H1 (cell line): ENCODE results near the gene FSTL4. TPM values are rescaled to one million over a fixed set of nuclear protein-coding genes. Genes with fewer than 3 reads are reported as not detected.
A peak's percentile ranks its signal among the peaks of the same experiment; 100 is the strongest.

Source experiments
- CTCF ChIA-PET: fragments of 300-600 bp; sonication (Branson Sonifier 250); formaldehyde crosslinking; loops from one replicate; lab custom pipeline; 2021; ENCODE audit not compliant: partially characterized antibody; lab: Charles Lee
- POLR2A ChIA-PET: fragments of 300-600 bp; sonication (Branson Sonifier 250); formaldehyde crosslinking; loops from one replicate; lab custom pipeline; 2021; ENCODE audit warnings: inconsistent platforms; ENCODE audit not compliant: partially characterized antibody; lab: Charles Lee
- DNase-seq, 2 experiments: peaks; one replicate each; pipeline versions ENCODE4 v3.0.0 to v3.0.0-alpha.2; 2010 to 2022; ENCODE audit warnings: low spot score in 2 of 2, low read depth in 1 of 2, mixed read lengths in 1 of 2
- FAIRE-seq: peaks from 2 replicates; lab custom pipeline; 2011; peaks lifted over from hg19 to GRCh38; lab: Jason Lieb, UNC
- H2AFZ ChIP-seq: 2 replicates; pipeline ENCODE4 v1.8.1; 2012; ENCODE audit warnings: low read length, inconsistent platforms
- H2AK5ac ChIP-seq: 2 replicates; pipeline ENCODE4 v1.6.1; 2013; ENCODE audit warnings: low read depth, low read length
- H2BK120ac ChIP-seq: replicated peaks from 2 replicates; pipeline ENCODE3; 2013; ENCODE audit warnings: low read depth, low read length, inconsistent platforms
- H2BK12ac ChIP-seq: 2 replicates; pipeline ENCODE4 v1.6.1; 2013; ENCODE audit warnings: low read depth, low read length
- H2BK15ac ChIP-seq: 2 replicates; pipeline ENCODE4 v1.6.1; 2013; ENCODE audit warnings: low read length
- H2BK20ac ChIP-seq: 2 replicates; pipeline ENCODE4 v1.6.1; 2013; ENCODE audit warnings: low read length
- H2BK5ac ChIP-seq: 2 replicates; pipeline ENCODE4 v1.6.1; 2013; ENCODE audit warnings: low read depth, low read length
- H3K14ac ChIP-seq: 2 replicates; pipeline ENCODE4 v1.6.1; 2013; ENCODE audit warnings: inconsistent platforms; ENCODE audit not compliant: insufficient read length
- H3K18ac ChIP-seq: 2 replicates; pipeline ENCODE4 v1.6.1; 2013; ENCODE audit warnings: low read length; ENCODE audit errors: extremely low read depth
- H3K23ac ChIP-seq: 2 replicates; pipeline ENCODE4 v1.6.1; 2013; ENCODE audit warnings: inconsistent platforms; ENCODE audit not compliant: insufficient read length
- H3K23me2 ChIP-seq: 2 replicates; pipeline ENCODE4 v1.6.1; 2013; ENCODE audit warnings: low read depth, low read length
- H3K27ac ChIP-seq: 2 replicates; pipeline ENCODE4 v1.6.1; 2011; ENCODE audit warnings: low read depth, low read length, inconsistent platforms
- H3K27me3 ChIP-seq, 4 experiments: replicated peaks in 1 of 4; 1 replicate in 1 of 4; 2 replicates in 3 of 4; pipeline versions ENCODE4 v1.6.1 to v1.8.1; 2011 to 2013; ENCODE audit warnings: low read length in 3 of 4, mild to moderate bottlenecking in 3 of 4, inconsistent platforms in 2 of 4, mixed read lengths in 2 of 4, moderate library complexity in 1 of 4; ENCODE audit not compliant: control insufficient read depth in 3 of 4, insufficient read depth in 3 of 4; ENCODE audit errors: extremely low read depth in 1 of 4
- H3K36me3 ChIP-seq, 4 experiments: 2 replicates each; pipeline versions ENCODE4 v1.6.1 to v1.8.1; 2011 to 2013; ENCODE audit warnings: mild to moderate bottlenecking in 4 of 4, low read length in 3 of 4, moderate library complexity in 2 of 4, control low read depth in 1 of 4, inconsistent platforms in 1 of 4; ENCODE audit not compliant: insufficient read depth in 4 of 4, control insufficient read depth in 2 of 4
- H3K4ac ChIP-seq: replicated peaks from 2 replicates; pipeline ENCODE3; 2013; ENCODE audit warnings: low read length, low read depth, mixed read lengths, inconsistent platforms; ENCODE audit not compliant: insufficient read length
- H3K4me1 ChIP-seq, 4 experiments: replicated peaks in 1 of 4; 1 replicate in 1 of 4; 2 replicates in 3 of 4; pipeline versions ENCODE4 v1.6.1 to v1.8.1; 2011 to 2013; ENCODE audit warnings: low read length in 3 of 4, inconsistent platforms in 2 of 4, mixed read lengths in 1 of 4; ENCODE audit not compliant: insufficient read depth in 4 of 4, control insufficient read depth in 3 of 4
- H3K4me2 ChIP-seq, 2 experiments: 2 replicates each; pipeline versions ENCODE4 v1.6.1 to v1.8.1; 2011 to 2013; ENCODE audit warnings: low read depth in 2 of 2, low read length in 2 of 2, control low read depth in 1 of 2, inconsistent platforms in 1 of 2, mild to moderate bottlenecking in 1 of 2; ENCODE audit not compliant: insufficient read depth in 1 of 2
- H3K4me3 ChIP-seq, 4 experiments: fragments of 200-600, 300-600 bp in 1 of 4; sonication (generic), shearing (Covaris generic), sonication (Bioruptor Twin) in 1 of 4; 2 replicates each; pipeline versions ENCODE4 v1.5.1 to v1.8.1; 2011 to 2016; ENCODE audit warnings: low read length in 4 of 4, low read depth in 3 of 4, control low read depth in 2 of 4, inconsistent platforms in 2 of 4, mild to moderate bottlenecking in 2 of 4, mixed read lengths in 1 of 4, moderate library complexity in 1 of 4; ENCODE audit not compliant: insufficient read depth in 2 of 4; ENCODE audit errors: extremely low read depth in 1 of 4
- H3K56ac ChIP-seq: replicated peaks from 2 replicates; pipeline ENCODE3; 2013; ENCODE audit warnings: low read depth, mild to moderate bottlenecking, mixed read lengths, low read length, inconsistent platforms; ENCODE audit not compliant: insufficient read length
- H3K79me1 ChIP-seq: 2 replicates; pipeline ENCODE4 v1.6.1; 2013; ENCODE audit warnings: low read depth, low read length, control low read depth
- H3K79me2 ChIP-seq, 2 experiments: 2 replicates each; pipeline versions ENCODE4 v1.6.1 to v1.8.1; 2012 to 2013; ENCODE audit warnings: low read length in 2 of 2, mild to moderate bottlenecking in 2 of 2, inconsistent platforms in 1 of 2; ENCODE audit not compliant: insufficient read depth in 2 of 2, control insufficient read depth in 1 of 2
- H3K9ac ChIP-seq, 4 experiments: replicated peaks in 1 of 4; 1 replicate in 1 of 4; 2 replicates in 3 of 4; pipeline versions ENCODE4 v1.6.1 to v1.8.1; 2011 to 2013; ENCODE audit warnings: low read depth in 3 of 4, low read length in 3 of 4, control low read depth in 2 of 4, mild to moderate bottlenecking in 2 of 4, moderate library complexity in 2 of 4, inconsistent platforms in 1 of 4; ENCODE audit errors: extremely low read depth in 1 of 4
- H3K9me3 ChIP-seq, 2 experiments: 2 replicates each; pipeline versions ENCODE4 v1.6.1 to v1.8.1; 2012 to 2013; ENCODE audit warnings: mild to moderate bottlenecking in 2 of 2, moderate library complexity in 2 of 2, control low read depth in 1 of 2, inconsistent platforms in 1 of 2, low read depth in 1 of 2, low read length in 1 of 2, mixed read lengths in 1 of 2; ENCODE audit not compliant: insufficient read depth in 2 of 2
- H4K20me1 ChIP-seq, 2 experiments: replicated peaks in 1 of 2; 2 replicates each; pipeline versions ENCODE3 to v1.8.1; 2011 to 2013; ENCODE audit warnings: inconsistent platforms in 2 of 2, low read length in 2 of 2, mild to moderate bottlenecking in 1 of 2; ENCODE audit not compliant: insufficient read depth in 2 of 2, control insufficient read depth in 1 of 2
- H4K5ac ChIP-seq: 2 replicates; pipeline ENCODE4 v1.6.1; 2013; ENCODE audit warnings: low read length, low read depth, mixed read lengths, inconsistent platforms; ENCODE audit not compliant: insufficient read length
- H4K8ac ChIP-seq: 2 replicates; pipeline ENCODE4 v1.8.0; 2013; ENCODE audit warnings: mild to moderate bottlenecking, moderate library complexity, low read length, inconsistent platforms; ENCODE audit not compliant: insufficient read depth; ENCODE audit errors: extremely low read depth
- H4K91ac ChIP-seq: replicated peaks from 2 replicates; pipeline ENCODE3; 2013; ENCODE audit warnings: low read length, mixed read lengths, inconsistent platforms; ENCODE audit not compliant: insufficient read length
- ATF3 ChIP-seq: IDR thresholded peaks from 2 replicates; pipeline ENCODE4 v1.6.1; 2011; ENCODE audit warnings: low read depth, mild to moderate bottlenecking, low read length; ENCODE audit not compliant: insufficient read depth
- BACH1 ChIP-seq: IDR thresholded peaks from 2 replicates; pipeline ENCODE4 v1.6.1; 2012; ENCODE audit warnings: low read length, improper control_type of control experiment
- CHD1 ChIP-seq: IDR thresholded peaks from 2 replicates; pipeline ENCODE4 v1.6.1; 2012; ENCODE audit warnings: low read depth, low read length, improper control_type of control experiment
- CHD2 ChIP-seq: IDR thresholded peaks from 2 replicates; pipeline ENCODE4 v1.6.1; 2012; ENCODE audit warnings: low read length, improper control_type of control experiment
- E2F6 ChIP-seq: IDR thresholded peaks from 2 replicates; pipeline ENCODE4 v1.6.1; 2012; ENCODE audit warnings: inconsistent platforms
- EZH2 ChIP-seq: fragments of 200-600 bp; sonication (generic); IDR thresholded peaks from 2 replicates; pipeline ENCODE4 v1.7.1; 2012; ENCODE audit warnings: low read depth, mild to moderate bottlenecking, moderate library complexity, low read length, inconsistent platforms; ENCODE audit not compliant: severe bottlenecking
- KDM4A ChIP-seq: IDR thresholded peaks from one replicate; pipeline ENCODE4 v1.7.1; 2012; ENCODE audit warnings: low read depth, mild to moderate bottlenecking, moderate library complexity, low read length, inconsistent platforms; ENCODE audit not compliant: severe bottlenecking
- KDM5A ChIP-seq: fragments of 200-600 bp; IDR thresholded peaks from 2 replicates; pipeline ENCODE4 v1.7.1; 2012; ENCODE audit warnings: mild to moderate bottlenecking, low read length, inconsistent platforms, mixed read lengths
- MAFK ChIP-seq: IDR thresholded peaks from 2 replicates; pipeline ENCODE4 v1.6.1; 2012; ENCODE audit warnings: low read depth, mild to moderate bottlenecking, improper control_type of control experiment, low read length
- POLR2A ChIP-seq, 2 experiments: IDR thresholded peaks; 1 replicate in 1 of 2; 2 replicates in 1 of 2; pipeline ENCODE4 v1.6.1; 2011; ENCODE audit warnings: low read depth in 2 of 2, low read length in 2 of 2, mild to moderate bottlenecking in 2 of 2; ENCODE audit errors: control extremely low read depth in 1 of 2
- RAD21 ChIP-seq, 2 experiments: IDR thresholded peaks in 1 of 2; conservative IDR thresholded peaks in 1 of 2; 2 replicates each; pipeline ENCODE4 v1.6.1; 2011; ENCODE audit warnings: low read depth in 2 of 2, low read length in 2 of 2, improper control_type of control experiment in 1 of 2, inconsistent platforms in 1 of 2, mild to moderate bottlenecking in 1 of 2, moderate library complexity in 1 of 2
- RNF2 ChIP-seq: fragments of 200-900, 300-1000 bp; sonication (generic); IDR thresholded peaks from 2 replicates; pipeline ENCODE4 v1.7.1; 2016; ENCODE audit warnings: borderline replicate concordance, low read depth, mild to moderate bottlenecking, antibody characterized with exemption, low read length; ENCODE audit not compliant: poor library complexity, severe bottlenecking; ENCODE audit errors: missing control alignments
- SRF ChIP-seq: IDR thresholded peaks from 2 replicates; pipeline ENCODE4 v1.6.1; 2011; ENCODE audit warnings: mild to moderate bottlenecking, low read depth, low read length, moderate library complexity
- WGBS, 2 experiments: shearing (Covaris generic) in 1 of 2; methylation state at CpG; one replicate each; pipeline versions ENCODE4 v1.1.6 to v1.1.7; 2013 to 2015; ENCODE audit warnings: low lambda C conversion rate in 2 of 2, mixed read lengths in 2 of 2, inconsistent platforms in 1 of 2, low coverage in 1 of 2, missing lambda C conversion rate in 1 of 2; ENCODE audit not compliant: insufficient replicate concordance in 2 of 2, insufficient coverage in 1 of 2, insufficient read length in 1 of 2; ENCODE audit errors: extremely low coverage in 1 of 2, missing lambda C conversion rate in 1 of 2; 5-methylcytosine and 5-hydroxymethylcytosine counted together
- polyA plus RNA-seq, 7 experiments: library from polyadenylated mRNA; depleted of rRNA in 3 of 7; stranded (reverse) in 5 of 7; unstranded in 2 of 7; fragments of >200 nt in 5 of 7; fragments of 200-250 nt in 2 of 7; gene quantifications; 1 replicate in 5 of 7; 2 replicates in 1 of 7; 4 replicates in 1 of 7; pipeline versions ENCODE4 v1.2.1 to v1.2.3, GENCODE V29; 2011 to 2013; ENCODE audit warnings: missing spikeins in 2 of 7, mixed read lengths in 2 of 7
- total RNA-seq: library from RNA; stranded (reverse); fragmentation: NEBNext Ultra II Directional; extraction: Animal tissue kit (Norgen Biotek cat#: 25700); gene quantifications from 2 replicates; pipeline ENCODE4 v1.2.1, GENCODE V29; 2021

Gene FSTL4
- total and polyA plus RNA-seq, 2 of the 8 experiments (the other 6 are each of a cell fraction or from before 2014, with no cell fraction given) = 3.1 to 4.1 TPM

DNA sequence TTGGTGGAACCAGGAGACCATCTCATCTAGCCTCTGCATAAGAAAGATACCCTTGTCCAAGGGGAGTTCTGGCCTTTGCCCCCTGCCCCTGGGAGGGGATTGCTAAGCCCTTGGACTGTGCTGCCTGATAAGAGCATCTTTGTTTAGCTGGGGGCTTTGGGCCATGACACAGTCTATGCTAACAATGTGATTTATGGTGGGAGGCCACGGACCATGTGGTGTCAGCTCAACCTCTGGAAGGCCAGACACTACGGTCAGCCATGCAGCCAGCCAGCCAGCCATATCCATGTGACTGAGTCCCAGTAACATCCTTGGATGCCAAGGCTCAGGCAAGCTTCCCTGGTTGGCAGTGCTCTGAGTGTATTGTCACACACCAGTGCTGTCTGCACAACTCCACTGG lies 244.4 kb downstream of the FSTL4 start:
- Histone ChIP-seq H2BK5ac (no peak overlapping the region), H3K79me2 (no peaks in the 10 kb centered on the region), H4K20me1 (no peaks in the 10 kb centered on the region), H3K23me2 (no peaks in the 10 kb centered on the region), H2AFZ (no peak overlapping the region), H3K23ac (no peak overlapping the region), H3K4ac (no peak overlapping the region), H2BK120ac (no peak overlapping the region), H3K9me3 (no peaks in the 10 kb centered on the region), H3K27me3 (no peaks in the 10 kb centered on the region; a peak in 3 of 7 replicates), H4K5ac (no peak overlapping the region), H4K8ac (no peak overlapping the region), H3K18ac (no peak overlapping the region), H3K79me1 (no peaks in the 10 kb centered on the region), H3K4me1 (peaks cover 5 to 27% (median 11%) of the 10 kb centered on the region in 4 experiments), H2BK20ac (no peak overlapping the region), H2BK15ac (peak overlapping the region; percentile 47; the same call in 1 of the 2 replicates), H3K14ac (no peak overlapping the region), H4K91ac (peak overlapping the region; percentile 61), H3K56ac (no peak overlapping the region), H2BK12ac (no peak overlapping the region), H3K36me3 (no peaks in the 10 kb centered on the region), H3K4me3 (no peak overlapping the region), H3K27ac (no peak overlapping the region), H3K4me2 (no peak overlapping the region), H3K9ac (no peak overlapping the region), H2AK5ac (no peak overlapping the region)
- ChIA-PET CTCF (interaction anchor here (0.7 to 5.5 kb wide), 3 partner anchors 55 to 1613 kb away, joined by 3 to 32 read pairs (median 3); no protein-coding TSS in a partner anchor), POLR2A (no interaction called here)
- no peak for FAIRE-seq
- WGBS, 2 experiments = 91% methylated on average over 2 of the region's 2 CpGs; no CpG with 5 or more reads in 1 of the 2 experiments
- no peak for DNase-seq
- no peak for TF ChIP-seq RNF2
- TF ChIP-seq SRF = no peak
- TF ChIP-seq ATF3 = no peak
- TF ChIP-seq CHD2 = no peak
- no peak for TF ChIP-seq KDM4A
- TF ChIP-seq KDM5A = no peak
- TF ChIP-seq RAD21 (IDR thresholded peaks at IDR 0.05 in 1 of 2, conservative IDR thresholded peaks at IDR 0.05 in 1 of 2; ENCODE audit: low read depth in 2 of 2, low read length in 2 of 2) = no peak
- no peak for TF ChIP-seq MAFK
- no peak for TF ChIP-seq BACH1
- TF ChIP-seq E2F6 = no peak
- no peak for TF ChIP-seq POLR2A (IDR thresholded peaks at IDR 0.05; ENCODE audit: control extremely low read depth in 1 of 2, low read depth in 2 of 2, low read length in 2 of 2)
- TF ChIP-seq CHD1 = no peak
- no peak for TF ChIP-seq EZH2
